GM11168 (cell line): ENCODE results near the gene FHIT.

ENCODE experiments used
- in situ Hi-C: fragments of 300-500 bp; cut with MboI; formaldehyde crosslinking; loops from one replicate; pipeline ENCODE4 v1.12.0; 2022; ENCODE audit warnings: low sequenced_read_pairs; ENCODE audit not compliant: unreplicated experiment

FHIT gene

GRCh38 chr3:60609446-60609845 is 641.8 kb downstream of the FHIT start:
- in situ Hi-C loops = no loop called here

- in situ Hi-C loops = no loop called here
These were observed 647.4 kb downstream of the FHIT start for GRCh38 chr3:60603860-60604259.

- in situ Hi-C loops = no loop called here
These were observed 650.4 kb downstream of the FHIT start for GRCh38 chr3:60600848-60601247.

GRCh38 chr3:60599586-60599985 is 651.7 kb downstream of the FHIT start:
- in situ Hi-C loops = no loop called here

- in situ Hi-C loops = no loop called here
These were observed 652.6 kb downstream of the FHIT start for GRCh38 chr3:60598671-60599070.

GRCh38 chr3:60594025-60594424 is 657.2 kb downstream of the FHIT start:
- in situ Hi-C loops = no loop called here

- in situ Hi-C loops = no loop called here
These were observed 660.0 kb downstream of the FHIT start for GRCh38 chr3:60591267-60591666.

GRCh38 chr3:60588806-60589205 is 662.4 kb downstream of the FHIT start:
- in situ Hi-C loops = no loop called here

- in situ Hi-C loops = no loop called here
These were observed 665.3 kb downstream of the FHIT start for GRCh38 chr3:60585918-60586317.

GRCh38 chr3:60584250-60584649 is 667.0 kb downstream of the FHIT start:
- in situ Hi-C loops = no loop called here

GRCh38 chr3:60582288-60582687 is 669.0 kb downstream of the FHIT start:
- in situ Hi-C loops = no loop called here

- in situ Hi-C loops = no loop called here
These were observed 670.4 kb downstream of the FHIT start for GRCh38 chr3:60580809-60581208.

GRCh38 chr3:60579734-60580133 is 671.5 kb downstream of the FHIT start:
- in situ Hi-C loops = no loop called here

- in situ Hi-C loops = no loop called here
These were observed 672.3 kb downstream of the FHIT start for GRCh38 chr3:60578936-60579335.

GRCh38 chr3:60577601-60578000 is 673.7 kb downstream of the FHIT start:
- in situ Hi-C loops = no loop called here

- in situ Hi-C loops = no loop called here
These were observed 675.5 kb downstream of the FHIT start for GRCh38 chr3:60575718-60576272.

GRCh38 chr3:60574046-60574769 is 677.0 kb downstream of the FHIT start:
- in situ Hi-C loops = no loop called here

GRCh38 chr3:60573494-60573893 is 677.8 kb downstream of the FHIT start:
- in situ Hi-C loops = no loop called here

- in situ Hi-C loops = no loop called here
These were observed 679.7 kb downstream of the FHIT start for GRCh38 chr3:60571511-60571910.

GRCh38 chr3:60557122-60557521 is 694.1 kb downstream of the FHIT start:
- in situ Hi-C loops = no loop called here

GRCh38 chr3:60555686-60556354 is 695.4 kb downstream of the FHIT start:
- in situ Hi-C loops = no loop called here

- in situ Hi-C loops = no loop called here
These were observed 698.1 kb downstream of the FHIT start for GRCh38 chr3:60553144-60553543.
